Loucy (cell line): ENCODE data around the gene ADAM22.

ENCODE experiments used
- H2AFZ ChIP-seq: fragments of 200-600 bp; sonication (generic); 2 replicates; pipeline ENCODE4 v1.6.0; 2016; ENCODE audit warnings: antibody characterized with exemption, mild to moderate bottlenecking, low read length, moderate library complexity
- H3F3A ChIP-seq: fragments of 200-600 bp; 2 replicates; pipeline ENCODE4 v1.6.0; 2016; ENCODE audit warnings: antibody characterized with exemption, low read depth, mild to moderate bottlenecking
- H3K27me3 ChIP-seq: fragments of 200-600 bp; sonication (generic); 2 replicates; pipeline ENCODE4 v1.6.1; 2014; ENCODE audit warnings: low read length, mild to moderate bottlenecking; ENCODE audit not compliant: insufficient read depth, poor library complexity, severe bottlenecking
- H3K36me3 ChIP-seq: fragments of 200-600 bp; sonication (generic); 2 replicates; pipeline ENCODE4 v1.6.1; 2016; ENCODE audit warnings: low read length; ENCODE audit not compliant: insufficient read depth
- H3K4me1 ChIP-seq: fragments of 200-600 bp; sonication (generic); 2 replicates; pipeline ENCODE4 v1.5.1; 2014; ENCODE audit warnings: low read length, mild to moderate bottlenecking; ENCODE audit not compliant: insufficient read depth, poor library complexity, severe bottlenecking
- H3K4me2 ChIP-seq: fragments of 200-600 bp; sonication (generic); 2 replicates; pipeline ENCODE4 v1.6.0; 2014; ENCODE audit warnings: antibody characterized with exemption, low read length, low read depth, mild to moderate bottlenecking; ENCODE audit not compliant: poor library complexity, severe bottlenecking
- H3K4me3 ChIP-seq: fragments of 200-600 bp; sonication (generic); 2 replicates; pipeline ENCODE4 v1.5.1; 2014; ENCODE audit warnings: low read length, mild to moderate bottlenecking, mixed read lengths; ENCODE audit not compliant: poor library complexity, severe bottlenecking
- H3K79me2 ChIP-seq: fragments of 200-600 bp; sonication (generic); 2 replicates; pipeline ENCODE4 v1.6.1; 2014; ENCODE audit warnings: low read length; ENCODE audit not compliant: insufficient read depth
- H3K9ac ChIP-seq: fragments of 200-600 bp; sonication (generic); 2 replicates; pipeline ENCODE4 v1.6.0; 2014; ENCODE audit warnings: mild to moderate bottlenecking, low read depth, low read length, moderate library complexity; ENCODE audit not compliant: poor library complexity, severe bottlenecking
- H3K9me2 ChIP-seq: fragments of 200-600 bp; sonication (generic); replicated peaks from 2 replicates; pipeline ENCODE4 v1.6.1; 2016; ENCODE audit warnings: low read depth, low read length, mixed read lengths
- H3K9me3 ChIP-seq: fragments of 200-600 bp; sonication (generic); 2 replicates; pipeline ENCODE4 v1.6.1; 2014; ENCODE audit warnings: mild to moderate bottlenecking, antibody characterized with exemption, low read length, low read depth; ENCODE audit not compliant: insufficient read depth
- H4K20me1 ChIP-seq: fragments of 200-600 bp; sonication (generic); 2 replicates; pipeline ENCODE4 v1.6.0; 2014; ENCODE audit warnings: antibody characterized with exemption, low read length, mild to moderate bottlenecking; ENCODE audit not compliant: insufficient read depth, poor library complexity, severe bottlenecking
- EZH2phosphoT487 ChIP-seq: fragments of 200-600 bp; IDR thresholded peaks from 2 replicates; pipeline ENCODE4 v1.6.1; 2018; ENCODE audit warnings: antibody characterized with exemption, mild to moderate bottlenecking, moderate library complexity, borderline replicate concordance
- TF ChIP-seq, protein P1 (sequence below): fragments of 200-600 bp; sonication (generic); conservative IDR thresholded peaks from 2 replicates; pipeline ENCODE4 v1.5.1; 2014; ENCODE audit warnings: mild to moderate bottlenecking, antibody characterized with exemption, low read length

Gene ADAM22

DNA sequence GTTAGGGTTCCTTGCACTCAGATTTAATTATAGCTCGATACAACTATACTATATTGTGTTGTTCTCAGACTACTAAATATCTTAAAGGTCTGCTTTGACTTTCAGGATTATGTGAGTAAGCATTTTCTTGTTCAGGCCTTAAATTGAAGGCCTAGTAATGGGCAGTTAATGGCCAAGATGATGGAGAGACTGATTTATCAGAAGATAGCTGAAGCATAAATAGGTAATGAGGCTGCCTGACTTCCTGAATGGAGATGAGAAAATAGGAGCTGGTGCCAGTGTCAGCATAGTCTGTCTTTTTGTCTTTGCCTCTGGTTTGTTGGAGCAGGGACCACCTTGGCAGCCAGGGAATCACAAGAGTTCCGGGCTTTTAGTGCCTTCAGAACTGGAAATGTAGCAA lies 32.2 kb downstream of the ADAM22 start:
- Histone ChIP-seq H3K36me3 (0 out of 2 replicates have a peak, but pooled peaks cover 3% of the 10 kb centered on the region), H3K9me3 (no peaks in the 10 kb centered on the region), H3K9ac (no peak overlapping the region), H3K27me3 (no peaks in the 10 kb centered on the region), H3K9me2 (no peaks in the 10 kb centered on the region), H3K4me3 (no peak overlapping the region), H3F3A (no peaks in the 10 kb centered on the region), H3K79me2 (no peaks in the 10 kb centered on the region), H4K20me1 (no peaks in the 10 kb centered on the region), H3K4me2 (no peak overlapping the region), H3K4me1 (no peaks in the 10 kb centered on the region), H2AFZ (no peak overlapping the region)
- no peak for TF ChIP-seq EZH2phosphoT487
- TF ChIP-seq, protein P1, sequence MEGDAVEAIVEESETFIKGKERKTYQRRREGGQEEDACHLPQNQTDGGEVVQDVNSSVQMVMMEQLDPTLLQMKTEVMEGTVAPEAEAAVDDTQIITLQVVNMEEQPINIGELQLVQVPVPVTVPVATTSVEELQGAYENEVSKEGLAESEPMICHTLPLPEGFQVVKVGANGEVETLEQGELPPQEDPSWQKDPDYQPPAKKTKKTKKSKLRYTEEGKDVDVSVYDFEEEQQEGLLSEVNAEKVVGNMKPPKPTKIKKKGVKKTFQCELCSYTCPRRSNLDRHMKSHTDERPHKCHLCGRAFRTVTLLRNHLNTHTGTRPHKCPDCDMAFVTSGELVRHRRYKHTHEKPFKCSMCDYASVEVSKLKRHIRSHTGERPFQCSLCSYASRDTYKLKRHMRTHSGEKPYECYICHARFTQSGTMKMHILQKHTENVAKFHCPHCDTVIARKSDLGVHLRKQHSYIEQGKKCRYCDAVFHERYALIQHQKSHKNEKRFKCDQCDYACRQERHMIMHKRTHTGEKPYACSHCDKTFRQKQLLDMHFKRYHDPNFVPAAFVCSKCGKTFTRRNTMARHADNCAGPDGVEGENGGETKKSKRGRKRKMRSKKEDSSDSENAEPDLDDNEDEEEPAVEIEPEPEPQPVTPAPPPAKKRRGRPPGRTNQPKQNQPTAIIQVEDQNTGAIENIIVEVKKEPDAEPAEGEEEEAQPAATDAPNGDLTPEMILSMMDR = no peak

DNA sequence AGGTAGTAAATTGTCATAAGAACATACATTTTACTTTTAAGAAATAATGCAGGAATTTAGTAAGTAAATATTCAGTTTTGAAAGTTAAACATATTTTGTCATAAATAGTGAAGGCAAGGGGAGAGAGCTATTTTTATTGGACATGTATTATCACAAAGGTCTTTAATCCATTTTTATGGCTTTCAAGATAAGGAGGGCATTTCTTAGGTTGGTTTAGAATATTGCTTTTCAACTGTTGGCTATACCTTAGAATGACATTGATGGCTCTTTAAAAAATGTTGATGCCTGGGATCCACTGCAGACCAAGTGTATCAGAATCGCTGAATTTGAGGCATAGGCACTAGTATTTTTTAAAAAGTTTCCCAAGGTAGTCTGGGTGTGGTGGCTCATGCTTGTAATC lies 34.0 kb downstream of the ADAM22 start:
- H3K4me2 ChIP-seq = no peak overlapping the region
- H3K9me3 ChIP-seq = no peaks in the 10 kb centered on the region
- no peaks in the 10 kb centered on the region for H3K27me3 ChIP-seq
- H3K9ac ChIP-seq = no peak overlapping the region
- H3K4me1 ChIP-seq = no peaks in the 10 kb centered on the region
- peaks cover 9% of the 10 kb centered on the region; the same call in 1 of the 2 replicates for H3K36me3 ChIP-seq
- H2AFZ ChIP-seq = no peak overlapping the region
- no peaks in the 10 kb centered on the region for H3K79me2 ChIP-seq
- no peak overlapping the region for H3K4me3 ChIP-seq
- H3F3A ChIP-seq = no peaks in the 10 kb centered on the region
- no peaks in the 10 kb centered on the region for H3K9me2 ChIP-seq
- H4K20me1 ChIP-seq = no peaks in the 10 kb centered on the region
- TF ChIP-seq, protein P1 = no peak
- no peak for TF ChIP-seq EZH2phosphoT487

DNA sequence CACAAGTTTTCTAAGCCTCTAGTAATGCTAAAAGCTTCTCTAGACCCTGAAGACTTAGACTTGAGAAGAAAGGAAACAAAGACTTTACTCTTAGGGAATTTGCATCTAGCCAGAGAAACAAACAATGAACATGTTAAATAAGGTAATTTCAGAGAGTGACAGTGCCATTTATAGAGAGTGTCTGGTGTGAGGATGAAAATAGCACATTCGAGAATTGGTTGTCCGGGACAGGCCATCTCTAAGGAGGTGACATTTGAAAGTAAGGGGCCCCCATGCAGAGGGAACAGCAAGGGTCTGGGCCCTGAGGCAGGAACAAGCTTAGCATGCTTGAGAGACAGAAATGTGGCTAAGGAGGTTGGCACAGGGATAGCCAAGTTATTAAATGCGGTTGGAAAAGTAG lies 48.1 kb downstream of the ADAM22 start:
- TF ChIP-seq EZH2phosphoT487 = no peak
- TF ChIP-seq, protein P1 = no peak
- Histone ChIP-seq H3K9me2 (no peaks in the 10 kb centered on the region), H2AFZ (no peak overlapping the region), H3K4me2 (no peak overlapping the region), H4K20me1 (no peaks in the 10 kb centered on the region), H3K27me3 (no peaks in the 10 kb centered on the region), H3K79me2 (no peaks in the 10 kb centered on the region), H3K36me3 (peaks cover 6% of the 10 kb centered on the region; the same call in 1 of the 2 replicates), H3K4me3 (no peak overlapping the region), H3F3A (no peaks in the 10 kb centered on the region), H3K4me1 (no peaks in the 10 kb centered on the region), H3K9me3 (no peaks in the 10 kb centered on the region), H3K9ac (no peak overlapping the region)
